ENCODE data around the gene GPR37. TPM values are rescaled to one million over a fixed set of nuclear protein-coding genes. Genes with fewer than 3 reads are reported as not detected.

The GPR37 gene
- total RNA-seq, 2 experiments from 2014 or later: not detected

- ChIA-PET POLR2A (no interaction called here), CTCF (no interaction called here)
Measured at GRCh38 chr7:124781418-124781817, 15.8 kb upstream of the GPR37 start.

DNA sequence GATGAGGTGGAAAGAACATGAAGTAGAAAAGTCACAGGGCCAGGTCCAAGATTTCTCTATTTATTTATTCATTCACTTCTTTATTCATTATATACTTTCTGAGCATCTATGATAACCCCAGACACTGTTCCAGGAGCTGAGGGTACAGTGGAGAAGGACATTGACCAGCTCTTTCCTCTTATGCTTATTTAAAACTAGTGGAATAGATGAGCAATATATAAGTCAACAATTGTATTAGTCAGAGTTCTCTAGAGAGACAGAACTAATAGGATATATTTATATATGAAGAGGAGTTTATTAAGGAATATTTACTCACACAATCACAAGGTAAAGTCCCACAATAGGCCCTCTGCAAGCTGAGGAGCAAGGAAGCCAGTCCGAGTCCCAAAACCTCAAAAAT, 15.0 kb upstream of the GPR37 start:
- ChIA-PET POLR2A (no interaction called here), CTCF (no interaction called here)

DNA sequence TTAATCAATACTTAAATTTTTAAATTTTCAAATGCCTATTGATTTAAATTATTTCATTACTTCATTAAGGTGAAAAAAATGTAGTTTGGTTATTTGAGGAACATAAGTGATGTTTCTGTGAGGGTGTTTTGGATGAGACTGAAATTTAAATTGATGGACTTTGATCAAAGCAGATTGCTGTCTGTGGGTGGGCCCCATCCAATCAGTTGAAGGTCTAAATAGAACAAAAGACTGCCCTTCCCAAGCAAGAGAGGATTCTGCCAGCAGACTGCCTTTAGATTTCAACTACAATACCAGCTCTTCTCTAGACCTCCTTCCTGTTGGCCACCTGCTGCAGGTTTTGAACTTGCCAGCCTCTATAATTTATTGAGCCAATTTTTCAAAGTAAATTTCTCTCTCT, 14.5 kb upstream of the GPR37 start:
- CTCF ChIA-PET: no interaction called here
- POLR2A ChIA-PET: no interaction called here

DNA sequence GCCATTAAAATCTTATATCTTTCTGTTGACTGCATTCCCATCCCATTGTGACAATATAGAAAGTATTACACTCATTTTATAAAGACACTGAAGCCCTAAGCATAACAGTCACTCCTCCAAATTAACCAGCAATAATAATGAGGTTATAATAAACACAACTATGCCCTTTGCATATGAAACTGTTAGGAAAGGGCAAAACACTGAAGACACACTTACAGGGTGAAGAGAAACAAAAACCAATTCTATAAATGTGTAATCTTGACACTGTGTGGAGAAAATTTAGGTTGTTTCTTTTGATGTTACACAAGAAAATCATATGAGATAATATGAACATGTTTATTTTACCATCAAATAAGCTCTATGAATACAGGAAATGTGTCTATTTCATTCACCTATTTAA, 14.0 kb upstream of the GPR37 start:
- POLR2A ChIA-PET: no interaction called here
- CTCF ChIA-PET: no interaction called here

- CTCF ChIA-PET: interaction anchor here (0.8 kb wide), 1 partner anchor 44 kb away, joined by 4 read pairs; no protein-coding TSS in a partner anchor
Measured at GRCh38 chr7:124779194-124779593, 13.6 kb upstream of the GPR37 start.

DNA sequence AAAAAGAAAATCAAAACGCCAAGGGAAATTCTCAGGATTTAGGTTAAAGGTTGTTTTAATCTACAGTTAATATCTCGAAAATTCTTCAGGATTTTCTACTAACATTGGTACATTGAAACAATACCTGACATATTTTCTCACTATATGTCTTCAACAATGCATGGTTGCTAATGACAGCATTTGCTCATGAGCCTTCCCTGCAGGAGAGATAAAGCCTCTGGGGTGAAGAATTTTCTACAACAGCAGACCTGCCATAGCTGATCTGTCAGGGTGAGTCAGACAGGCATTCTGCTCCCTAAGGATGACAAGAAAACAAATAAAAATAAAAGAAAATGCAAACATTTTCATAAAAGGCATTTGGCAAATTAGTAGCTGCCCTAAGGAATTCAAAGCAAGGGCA, 11.7 kb upstream of the GPR37 start:
- POLR2A ChIA-PET: no interaction called here
- CTCF ChIA-PET: no interaction called here

More at GRCh38 chr7:124779194-124779593, 13.6 kb upstream of the GPR37 start:
- POLR2A ChIA-PET: no interaction called here

GRCh38 chr7:124776153-124776552, 10.6 kb upstream of the GPR37 start:
- ChIA-PET CTCF (no interaction called here), POLR2A (no interaction called here)

- ChIA-PET POLR2A (no interaction called here), CTCF (no interaction called here)
Measured at GRCh38 chr7:124775422-124775821, 9.8 kb upstream of the GPR37 start.

DNA sequence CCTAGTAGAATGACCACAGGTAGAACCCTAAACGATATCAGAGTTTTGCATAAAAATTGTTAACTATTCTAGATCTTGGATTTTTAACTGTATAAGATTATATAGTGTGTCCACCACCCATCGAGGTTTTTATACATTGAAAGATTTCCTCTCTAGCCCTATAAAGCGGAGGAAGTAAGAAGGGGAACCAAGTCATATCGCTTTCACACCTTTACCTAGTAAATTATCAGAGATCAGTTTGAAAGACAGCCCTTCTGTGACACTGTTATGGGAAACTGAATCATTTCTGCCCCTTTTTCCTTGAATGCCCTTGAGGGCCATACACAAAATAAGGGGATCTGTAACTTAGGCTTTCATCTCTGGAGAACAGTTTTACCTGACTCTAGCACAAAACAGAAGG, 8.3 kb upstream of the GPR37 start:
- POLR2A ChIA-PET: no interaction called here
- CTCF ChIA-PET: no interaction called here

GRCh38 chr7:124773339-124773738, 7.7 kb upstream of the GPR37 start:
- POLR2A ChIA-PET: no interaction called here

GRCh38 chr7:124769136-124769535, 3.5 kb upstream of the GPR37 start:
- ChIA-PET CTCF (no interaction called here), POLR2A (no interaction called here)

More at GRCh38 chr7:124773339-124773738, 7.7 kb upstream of the GPR37 start:
- CTCF ChIA-PET: no interaction called here

GRCh38 chr7:124768525-124768924, 2.9 kb upstream of the GPR37 start:
- CTCF ChIA-PET: no interaction called here
- POLR2A ChIA-PET: no interaction called here

DNA sequence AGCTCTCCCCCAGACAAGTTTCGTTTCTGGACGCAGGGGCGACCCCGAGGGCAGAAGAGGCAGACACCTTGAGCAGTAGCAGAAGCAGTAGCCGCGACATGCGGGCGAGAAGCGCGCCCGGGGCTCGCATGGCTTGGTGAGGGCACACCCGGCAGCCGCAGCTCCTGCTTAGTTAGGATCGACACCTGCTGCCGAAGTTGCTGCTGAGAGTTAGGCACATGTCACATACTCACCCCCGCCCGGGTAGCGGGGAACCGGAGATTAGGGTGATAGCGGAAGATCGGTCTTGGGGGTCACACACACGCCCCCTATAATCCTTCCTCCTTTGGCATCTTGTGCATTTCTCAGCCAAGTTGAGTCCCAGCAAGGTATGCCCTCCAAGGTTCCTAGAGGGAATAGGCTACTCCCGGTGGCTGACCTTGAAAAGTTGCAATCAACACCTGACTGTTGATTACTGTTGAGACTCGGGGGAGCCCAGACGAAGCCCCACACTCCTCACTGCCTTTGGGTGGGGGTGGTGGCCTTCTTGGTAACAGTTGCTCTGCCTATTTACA, 668 bp downstream of the GPR37 start:
- ChIA-PET CTCF (no interaction called here), POLR2A (no interaction called here)

DNA sequence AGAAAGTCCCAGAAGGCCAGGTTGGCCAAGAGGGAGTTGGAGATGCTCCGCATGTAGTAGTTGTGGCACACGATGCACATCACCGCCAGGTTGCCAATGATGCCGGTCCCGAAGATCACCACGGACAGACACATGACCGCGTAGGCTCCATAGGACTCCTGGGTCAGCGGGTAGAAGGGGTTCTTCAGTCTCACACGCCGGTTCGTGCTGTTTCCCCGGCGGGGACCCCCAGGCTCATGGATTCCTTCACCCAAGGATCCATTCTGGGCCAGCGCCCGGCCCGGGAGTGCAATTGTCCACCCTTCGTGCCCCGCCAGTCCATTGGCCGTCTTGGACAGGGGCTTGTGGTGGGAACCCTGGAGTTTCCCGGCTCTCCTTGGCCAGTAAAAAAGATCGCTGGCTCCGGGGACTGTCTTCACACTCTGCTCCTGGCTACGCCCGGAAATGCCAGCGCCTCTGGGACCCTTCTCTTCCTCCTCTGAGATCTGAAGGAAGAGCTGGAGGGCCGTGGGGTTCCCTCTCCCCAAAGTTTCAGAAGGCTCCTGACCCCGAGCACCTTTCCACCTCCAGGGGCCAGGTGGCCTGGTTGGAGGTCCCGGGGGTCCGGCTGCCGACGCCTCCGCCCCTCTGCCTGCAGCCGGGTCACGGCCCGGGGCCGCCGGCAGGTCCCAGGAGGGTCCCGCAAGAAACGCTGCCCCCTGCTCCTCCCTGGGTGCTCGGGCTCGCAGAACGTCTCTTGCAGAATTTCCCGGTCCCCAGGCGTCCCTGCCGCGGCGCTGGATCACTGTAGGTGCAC, 1.3 kb downstream of the GPR37 start:
- POLR2A ChIA-PET: no interaction called here
- CTCF ChIA-PET: no interaction called here

DNA sequence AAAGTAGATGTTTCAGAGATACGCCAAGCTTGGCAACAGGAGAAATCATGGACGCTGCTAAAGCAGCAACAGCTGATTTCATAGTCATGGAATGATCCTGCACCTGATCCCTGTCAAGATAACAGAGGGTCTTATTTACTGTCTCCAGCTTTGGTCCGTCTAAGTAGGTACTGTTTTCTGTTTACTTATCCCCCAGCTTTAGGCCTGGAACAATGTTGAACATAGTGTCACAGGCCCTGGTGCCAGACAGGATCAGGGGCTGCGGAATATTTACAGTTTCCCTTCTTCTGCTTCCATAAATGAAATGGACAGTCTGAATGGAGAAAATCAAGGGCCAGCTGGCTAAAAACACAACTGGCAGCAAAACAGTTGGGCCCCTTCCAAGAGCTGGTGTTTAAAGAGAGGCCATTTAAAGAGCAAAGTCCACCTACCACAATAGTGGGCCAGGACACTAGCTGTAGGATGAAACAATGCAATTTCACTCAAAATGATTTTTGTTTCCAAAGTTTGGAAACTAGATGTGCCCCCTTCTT, 2.9 kb downstream of the GPR37 start:
- POLR2A ChIA-PET: no interaction called here
- CTCF ChIA-PET: no interaction called here

- ChIA-PET POLR2A (no interaction called here), CTCF (no interaction called here)
Measured at GRCh38 chr7:124761164-124761715, 4.4 kb downstream of the GPR37 start.

- ChIA-PET POLR2A (no interaction called here), CTCF (no interaction called here)
Measured at GRCh38 chr7:124758327-124758726, 7.3 kb downstream of the GPR37 start.

- CTCF ChIA-PET: no interaction called here
- POLR2A ChIA-PET: no interaction called here
Measured at GRCh38 chr7:124754576-124755268, 10.9 kb downstream of the GPR37 start.

DNA sequence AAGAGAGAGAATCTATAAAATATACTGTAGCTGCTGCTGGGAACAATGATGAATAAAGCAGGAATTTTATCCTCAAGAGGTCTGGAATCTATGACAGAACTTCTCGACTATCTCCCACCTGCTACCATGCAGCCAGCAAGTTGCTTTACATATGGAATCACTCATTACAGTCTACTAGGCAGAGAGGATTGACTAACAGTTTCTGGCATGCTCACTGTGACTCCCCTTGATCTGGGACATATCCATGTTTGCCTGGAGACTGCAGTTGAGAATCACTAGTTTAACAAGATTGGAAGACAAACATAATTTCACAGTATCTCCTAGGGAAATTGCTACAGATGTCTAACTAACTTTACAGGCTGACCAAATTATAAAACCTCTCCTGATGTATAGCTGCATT, 13.3 kb downstream of the GPR37 start:
- POLR2A ChIA-PET: no interaction called here
- CTCF ChIA-PET: no interaction called here

DNA sequence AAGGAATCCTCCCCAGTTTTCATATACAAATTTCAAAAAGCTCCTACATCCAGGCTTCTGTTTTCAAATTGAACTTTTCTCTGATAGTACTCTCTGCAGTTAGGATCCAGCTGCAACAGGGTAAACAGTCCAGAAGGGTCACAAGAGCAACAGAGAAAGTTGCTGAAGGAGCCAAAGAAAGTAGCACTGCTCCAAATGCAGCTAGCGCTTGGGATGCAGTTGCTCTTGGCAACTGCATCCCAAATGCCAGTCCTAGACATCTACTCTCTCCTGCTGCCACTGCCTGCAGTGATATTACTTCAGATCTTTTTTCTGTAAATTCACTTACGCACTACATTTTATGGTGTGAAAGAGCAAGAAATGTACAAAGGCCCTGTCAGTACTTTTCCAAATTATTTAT, 14.6 kb downstream of the GPR37 start:
- ChIA-PET CTCF (no interaction called here), POLR2A (no interaction called here)

DNA sequence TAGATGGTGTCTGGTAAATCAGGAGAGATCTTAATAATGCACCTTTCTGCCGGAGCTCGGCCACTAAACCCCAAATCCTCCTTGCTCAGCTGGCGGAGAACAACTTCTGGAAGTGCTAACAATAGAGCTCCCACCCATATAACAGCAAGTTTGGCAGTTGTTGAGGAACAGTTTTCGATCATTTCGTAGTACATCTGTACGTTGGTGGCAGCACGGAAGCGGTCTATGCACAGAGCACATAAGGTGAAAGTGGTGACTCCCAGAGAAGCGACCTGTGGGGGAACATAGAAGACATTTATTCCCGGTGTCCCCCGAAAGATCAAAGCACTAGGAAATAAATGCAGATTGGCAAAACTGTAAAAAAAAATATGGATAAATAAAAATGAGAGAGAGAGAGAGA, 18.5 kb downstream of the GPR37 start:
- CTCF ChIA-PET: no interaction called here
- POLR2A ChIA-PET: no interaction called here
